GM12872 (cell line): ENCODE measurements around the gene TMEM147.

ENCODE experiments used
- CTCF ChIP-seq: IDR thresholded peaks from 3 replicates; pipeline ENCODE4 v1.5.1; 2011; ENCODE audit warnings: low read depth, mild to moderate bottlenecking, low read length, moderate library complexity; ENCODE audit not compliant: insufficient read depth

The TMEM147 gene

GRCh38 chr19:35542209-35542608 is 3.2 kb upstream of the TMEM147 start:
- no peak for TF ChIP-seq CTCF

GRCh38 chr19:35543280-35544109 is 1.9 kb upstream of the TMEM147 start:
- TF ChIP-seq CTCF = no peak

- TF ChIP-seq CTCF = no peak
These were observed 1.2 kb upstream of the TMEM147 start for GRCh38 chr19:35544110-35544802.

- TF ChIP-seq CTCF = no peak
These were observed 492 bp downstream of the TMEM147 start for GRCh38 chr19:35545855-35546381.

GRCh38 chr19:35546532-35546931 is 1.1 kb downstream of the TMEM147 start:
- no peak for TF ChIP-seq CTCF

- TF ChIP-seq CTCF = peak; percentile 78
These were observed 3.9 kb downstream of the TMEM147 start for GRCh38 chr19:35549174-35549788.

- TF ChIP-seq CTCF = no peak
These were observed 4.6 kb downstream of the TMEM147 start for GRCh38 chr19:35549879-35550523.
